Lung microvascular endothelial cell (primary cell): ENCODE measurements around the gene ABCA3. TPM values are rescaled to one million over a fixed set of nuclear protein-coding genes. Genes with fewer than 3 reads are reported as not detected.
"Not testable (repeated sequence)": the region's sequence is repeated elsewhere in the genome, so short reads cannot be mapped to it uniquely, and the experiment has no call there.

ENCODE experiments used
- DNase-seq, 2 donors: peaks; one replicate each; pipeline versions ENCODE4 v3.0.0 to v3.0.0-alpha.2; 2010; ENCODE audit warnings: low read depth in 2 of 2
- total RNA-seq: library from RNA; depleted of rRNA; stranded (reverse); fragments of >200 nt; gene quantifications from 2 replicates; pipeline ENCODE4 v1.2.1, GENCODE V29; 2014

ABCA3 gene
- total RNA-seq, 1 donor from 2014 or later, result 30.2 TPM

- no peak for DNase-seq
Measured at GRCh38 chr16:2280981-2281542, 59.5 kb downstream of the ABCA3 start.

GRCh38 chr16:2280461-2280860, 60.1 kb downstream of the ABCA3 start:
- DNase-seq, result no peak

GRCh38 chr16:2278956-2279800, 61.4 kb downstream of the ABCA3 start:
- DNase-seq, result no peak

- DNase-seq, result no peak
Measured at GRCh38 chr16:2278272-2278608, 62.3 kb downstream of the ABCA3 start.

DNA sequence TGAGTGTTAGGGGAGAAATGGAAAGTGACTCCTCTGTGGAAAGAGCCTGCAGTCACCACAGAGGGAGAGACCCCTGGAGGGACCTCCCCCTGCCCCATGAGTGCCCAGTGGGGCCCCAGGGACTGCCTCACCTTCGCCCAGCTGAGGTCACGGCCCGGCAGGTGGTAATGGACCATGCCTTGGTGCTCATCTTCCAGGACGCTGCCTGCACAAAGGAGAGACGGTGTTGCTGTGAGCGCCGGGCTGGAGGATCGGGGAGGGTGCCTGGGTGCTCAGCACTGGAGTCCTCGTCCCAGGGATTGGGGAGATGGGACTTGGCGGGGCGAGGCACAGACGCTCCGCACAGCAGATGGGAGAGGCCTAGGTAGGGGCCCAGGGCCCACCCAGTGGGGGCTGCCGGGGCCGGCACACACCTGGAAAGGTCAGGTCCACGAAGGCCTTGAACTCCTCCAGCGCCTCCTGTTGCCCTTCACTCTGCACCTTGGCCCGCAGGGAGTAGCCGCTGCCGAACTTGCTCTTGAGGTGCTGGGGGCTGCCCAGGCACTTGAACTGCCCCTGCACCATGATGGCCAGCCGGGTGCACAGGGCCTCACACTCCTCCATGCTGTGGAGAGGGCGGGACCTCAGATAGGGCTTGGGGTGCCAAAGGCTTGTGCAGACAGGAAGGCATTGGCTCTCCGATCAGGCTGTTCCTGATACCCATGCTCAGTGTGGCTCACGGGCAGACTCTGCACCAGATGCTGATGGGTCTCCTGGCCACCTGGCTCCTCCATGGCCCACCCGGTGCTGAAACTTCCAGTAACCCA, 62.9 kb downstream of the ABCA3 start:
- no peak for DNase-seq

- DNase-seq, result no peak
Measured at GRCh38 chr16:2276368-2277195, 63.9 kb downstream of the ABCA3 start.

DNA sequence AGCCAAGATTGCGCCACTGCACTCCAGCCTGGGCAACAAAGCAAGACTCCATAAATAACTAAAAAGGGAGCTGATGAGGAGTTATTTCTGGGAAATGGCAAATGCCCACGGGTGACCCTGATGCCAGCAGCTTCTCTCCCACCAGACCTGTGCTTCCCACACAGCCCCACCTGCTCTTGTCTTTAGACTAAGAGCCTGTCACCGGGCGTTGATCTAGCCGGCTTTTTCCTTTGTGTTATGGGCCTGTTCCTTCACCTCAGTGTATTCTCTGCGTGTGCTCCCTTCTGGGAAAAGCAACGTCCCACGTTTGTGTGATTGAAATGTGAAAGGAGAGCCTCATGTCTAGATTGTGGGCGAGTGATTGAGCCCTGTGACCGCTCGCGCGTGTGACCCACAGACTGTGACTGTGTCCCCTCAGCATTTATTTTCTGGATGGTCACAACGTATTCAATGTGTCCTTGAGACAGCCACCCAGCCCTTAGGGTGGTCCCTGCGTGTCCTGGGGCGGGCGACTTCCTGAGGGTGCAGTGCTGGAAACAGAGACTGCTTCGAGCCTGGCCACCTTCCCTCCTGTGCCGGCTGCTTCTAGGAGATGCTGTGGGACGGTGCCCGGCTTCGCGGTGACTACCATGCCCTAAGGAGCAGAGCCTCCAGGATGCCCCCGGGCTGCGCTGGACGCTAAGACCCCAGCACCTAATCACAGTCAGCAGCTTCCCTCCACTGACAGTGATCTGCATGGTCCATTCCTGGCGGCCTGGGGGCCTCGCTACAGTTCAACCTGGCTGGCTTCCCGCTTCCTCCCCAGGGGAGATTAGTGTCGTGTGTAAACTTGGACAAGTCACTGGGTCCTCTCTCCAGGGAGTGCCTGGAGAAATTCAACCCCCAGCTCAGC, 64.8 kb downstream of the ABCA3 start:
- no peak for DNase-seq

GRCh38 chr16:2273931-2274330, 66.6 kb downstream of the ABCA3 start:
- no peak for DNase-seq

- DNase-seq, result no peak
Measured at GRCh38 chr16:2273484-2273883, 67.0 kb downstream of the ABCA3 start.

GRCh38 chr16:2271848-2272461, 68.6 kb downstream of the ABCA3 start:
- no peak for DNase-seq

- DNase-seq, result no peak
Measured at GRCh38 chr16:2270588-2271470, 69.7 kb downstream of the ABCA3 start.

DNA sequence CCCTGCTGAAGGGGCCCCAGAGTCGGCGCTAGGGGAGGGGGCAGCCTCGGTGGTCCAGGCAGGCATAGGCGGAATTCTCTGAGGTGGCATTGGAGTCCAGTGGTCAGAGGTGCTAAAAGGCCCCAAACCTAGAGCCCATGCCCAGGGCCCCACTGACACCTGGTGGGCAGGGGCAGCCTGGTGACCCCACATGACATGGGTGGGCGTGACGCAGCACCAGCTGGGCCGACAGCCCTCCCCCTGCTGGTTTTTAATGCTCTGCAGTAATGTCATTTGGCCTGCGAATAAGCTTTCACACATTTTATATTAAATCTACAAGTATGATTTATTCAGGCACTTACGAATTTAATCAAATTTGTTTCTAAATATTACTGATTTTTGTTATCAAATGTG, 70.5 kb downstream of the ABCA3 start:
- DNase-seq, result no peak

GRCh38 chr16:2267913-2268666, 72.4 kb downstream of the ABCA3 start, which contains the start of gene RNPS1:
TSS of gene RNPS1 (minus strand) at chr16:2268126. CDS start at chr16:2264643, 3,483 bp downstream.
- DNase-seq, result peak; percentile 97

GRCh38 chr16:2267505-2267912, 73.0 kb downstream of the ABCA3 start:
- not testable (repeated sequence) for DNase-seq

DNA sequence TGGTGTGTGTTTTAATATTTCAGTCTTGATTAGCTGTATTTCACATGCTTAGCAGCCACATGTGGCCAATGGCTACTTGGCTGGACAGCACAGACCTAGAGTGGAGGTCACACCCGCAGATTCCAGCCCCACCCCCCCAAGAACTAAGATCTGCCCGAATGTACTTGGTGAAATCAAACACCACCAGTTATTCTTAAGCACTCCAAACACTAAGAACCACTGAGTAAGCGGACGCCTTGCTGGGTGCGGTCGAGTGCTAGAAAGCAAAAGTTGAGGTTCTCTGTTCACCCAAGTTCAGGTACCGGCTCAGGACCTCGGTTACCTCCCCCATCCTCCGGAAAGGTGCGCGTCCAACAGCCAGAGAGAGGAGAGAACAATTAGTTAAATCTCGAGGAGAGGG, 73.6 kb downstream of the ABCA3 start:
- DNase-seq, result peak in 1 of 2 donors; percentile 30

GRCh38 chr16:2263026-2263425, 77.5 kb downstream of the ABCA3 start:
- DNase-seq, result not testable (repeated sequence)

GRCh38 chr16:2260250-2260649, 80.3 kb downstream of the ABCA3 start:
- no peak for DNase-seq

DNA sequence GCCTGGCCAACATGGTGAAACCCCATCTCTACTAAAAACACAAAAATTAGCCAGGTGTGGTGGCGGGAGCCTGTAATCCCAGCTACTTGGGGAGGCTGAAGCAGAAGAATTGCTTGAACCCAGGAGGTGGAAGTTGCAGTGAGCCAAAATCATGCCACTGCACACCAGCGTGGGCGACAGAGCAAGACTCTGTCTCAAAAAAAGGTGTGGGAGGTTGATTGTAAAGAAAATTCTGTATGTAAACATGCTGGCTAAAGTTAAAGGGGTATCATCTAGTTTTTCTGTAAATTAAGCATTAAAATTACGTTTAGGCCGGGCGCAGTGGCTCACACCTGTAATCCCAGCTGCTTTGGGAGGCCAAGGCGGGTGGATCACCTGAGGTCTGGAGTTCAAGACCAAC, 82.0 kb downstream of the ABCA3 start:
- not testable (repeated sequence) for DNase-seq
